HG03520 (cell line): ENCODE results near the gene RAX2.
"Not testable (repeated sequence)": the region's sequence is repeated elsewhere in the genome, so short reads cannot be mapped to it uniquely, and the experiment has no call there.

Source experiments
- ATAC-seq: cut with Tn5 transposase; IDR thresholded peaks from one replicate; pipeline ENCODE4 v1.9.1; 2021; ENCODE audit warnings: mild to moderate bottlenecking, moderate library complexity; ENCODE audit not compliant: unreplicated experiment

The RAX2 gene

GRCh38 chr19:3778104-3778867 lies 6.3 kb upstream of the RAX2 start:
- no peak for ATAC-seq

- ATAC-seq: no peak
Observed at GRCh38 chr19:3776479-3777040, 4.5 kb upstream of the RAX2 start.

- ATAC-seq: no peak
Observed at GRCh38 chr19:3775831-3776230, 3.8 kb upstream of the RAX2 start.

GRCh38 chr19:3775374-3775711 lies 3.3 kb upstream of the RAX2 start:
- no peak for ATAC-seq

GRCh38 chr19:3774621-3775373 lies 2.8 kb upstream of the RAX2 start:
- no peak for ATAC-seq

GRCh38 chr19:3773814-3774515 lies 1.9 kb upstream of the RAX2 start:
- no peak for ATAC-seq

- ATAC-seq: no peak
Observed at GRCh38 chr19:3771000-3771905, 775 bp downstream of the RAX2 start.

- no peak for ATAC-seq
Observed at GRCh38 chr19:3770136-3770999, 1.7 kb downstream of the RAX2 start.

GRCh38 chr19:3769494-3769893 lies 2.5 kb downstream of the RAX2 start:
- ATAC-seq: no peak

GRCh38 chr19:3768748-3769099 lies 3.3 kb downstream of the RAX2 start:
- ATAC-seq: no peak

- no peak for ATAC-seq
Observed at GRCh38 chr19:3768015-3768747, 3.8 kb downstream of the RAX2 start.

- no peak for ATAC-seq
Observed at GRCh38 chr19:3767050-3767449, 5.0 kb downstream of the RAX2 start.

- ATAC-seq: no peak
Observed at GRCh38 chr19:3766520-3766919, 5.5 kb downstream of the RAX2 start.

- not testable (repeated sequence) for ATAC-seq
Observed at GRCh38 chr19:3765757-3766156, 6.3 kb downstream of the RAX2 start.

GRCh38 chr19:3765121-3765520 lies 6.9 kb downstream of the RAX2 start:
- ATAC-seq: no peak

- peak; percentile 59 for ATAC-seq
Observed at GRCh38 chr19:3762501-3763459, 9.2 kb downstream of the RAX2 start, which contains the start of gene MRPL54. Gene MRPL54 (plus strand): TSS chr19:3762682. CDS start chr19:3762701, 19 bp downstream.

- no peak for ATAC-seq
Observed at GRCh38 chr19:3762130-3762473, 9.9 kb downstream of the RAX2 start.
